ENCODE data around the gene MOB3A.

Gene MOB3A

GRCh38 chr19:2081873-2082810, 14.0 kb downstream of the MOB3A start:
- Histone ChIP-seq H3K9me3 (ENCODE audit: control insufficient read depth, low read length) (no peaks in the 10 kb centered on the region), H3K4me3 (ENCODE audit: insufficient read depth, low read depth, low read length) (no peak overlapping the region), H3K4me1 (ENCODE audit: control insufficient read depth, insufficient read depth, low read length) (no peaks in the 10 kb centered on the region), H3K27ac (ENCODE audit: insufficient read depth, low read depth, low read length, poor library complexity, severe bottlenecking) (no peak overlapping the region), H3K27me3 (ENCODE audit: control insufficient read depth, insufficient read depth, low read length, poor library complexity, severe bottlenecking) (no peaks in the 10 kb centered on the region), H3K36me3 (ENCODE audit: control insufficient read depth, insufficient read depth, low read length) (peaks cover 11% of the 10 kb centered on the region)
- WGBS, 2 experiments: 95% methylated on average over 30 of the region's 30 CpGs

- Histone ChIP-seq H3K4me1 (ENCODE audit: control insufficient read depth, insufficient read depth, low read length) (no peaks in the 10 kb centered on the region), H3K9me3 (ENCODE audit: control insufficient read depth, low read length) (no peaks in the 10 kb centered on the region)
- 92 to 95% methylated on average over 23 of the region's 23 CpGs for WGBS, 2 experiments
Observed at GRCh38 chr19:2080336-2080988, 15.7 kb downstream of the MOB3A start.

DNA sequence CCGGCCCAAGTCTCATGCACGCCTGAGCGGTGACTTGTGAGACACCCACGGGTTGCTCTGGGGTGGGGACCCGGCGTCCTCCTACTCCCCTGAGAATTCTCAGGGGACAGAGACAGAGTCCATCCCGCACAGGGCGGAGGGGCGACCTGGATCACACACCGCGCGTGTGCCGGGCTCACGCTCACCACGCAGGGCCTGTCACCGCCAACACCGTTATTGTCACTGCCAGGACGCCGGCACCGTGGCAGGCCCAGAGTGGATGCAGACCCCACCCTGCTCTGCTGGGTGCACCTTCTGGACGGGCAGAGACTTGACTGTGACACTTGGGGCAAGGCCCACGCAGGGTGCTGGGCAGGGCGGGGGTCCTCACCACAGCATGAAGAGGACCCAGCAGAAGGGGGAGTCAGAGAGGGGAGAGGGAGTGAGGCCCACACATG, 16.2 kb downstream of the MOB3A start:
- Histone ChIP-seq H3K27ac (ENCODE audit: insufficient read depth, low read depth, low read length, poor library complexity, severe bottlenecking) (no peak overlapping the region), H3K4me3 (ENCODE audit: insufficient read depth, low read depth, low read length) (no peak overlapping the region), H3K9me3 (ENCODE audit: control insufficient read depth, low read length) (no peaks in the 10 kb centered on the region), H3K27me3 (ENCODE audit: control insufficient read depth, insufficient read depth, low read length, poor library complexity, severe bottlenecking) (no peaks in the 10 kb centered on the region), H3K36me3 (ENCODE audit: control insufficient read depth, insufficient read depth, low read length) (peaks cover 19% of the 10 kb centered on the region), H3K4me1 (ENCODE audit: control insufficient read depth, insufficient read depth, low read length) (no peaks in the 10 kb centered on the region)
- 94% methylated on average over 23 of the region's 23 CpGs for WGBS, 2 experiments

More at GRCh38 chr19:2080336-2080988, 15.7 kb downstream of the MOB3A start:
- H3K4me3 ChIP-seq (ENCODE audit: insufficient read depth, low read depth, low read length): no peak overlapping the region
- peaks cover 19% of the 10 kb centered on the region for H3K36me3 ChIP-seq (ENCODE audit: control insufficient read depth, insufficient read depth, low read length)
- no peaks in the 10 kb centered on the region for H3K27me3 ChIP-seq (ENCODE audit: control insufficient read depth, insufficient read depth, low read length, poor library complexity, severe bottlenecking)
- H3K27ac ChIP-seq (ENCODE audit: insufficient read depth, low read depth, low read length, poor library complexity, severe bottlenecking): no peak overlapping the region

DNA sequence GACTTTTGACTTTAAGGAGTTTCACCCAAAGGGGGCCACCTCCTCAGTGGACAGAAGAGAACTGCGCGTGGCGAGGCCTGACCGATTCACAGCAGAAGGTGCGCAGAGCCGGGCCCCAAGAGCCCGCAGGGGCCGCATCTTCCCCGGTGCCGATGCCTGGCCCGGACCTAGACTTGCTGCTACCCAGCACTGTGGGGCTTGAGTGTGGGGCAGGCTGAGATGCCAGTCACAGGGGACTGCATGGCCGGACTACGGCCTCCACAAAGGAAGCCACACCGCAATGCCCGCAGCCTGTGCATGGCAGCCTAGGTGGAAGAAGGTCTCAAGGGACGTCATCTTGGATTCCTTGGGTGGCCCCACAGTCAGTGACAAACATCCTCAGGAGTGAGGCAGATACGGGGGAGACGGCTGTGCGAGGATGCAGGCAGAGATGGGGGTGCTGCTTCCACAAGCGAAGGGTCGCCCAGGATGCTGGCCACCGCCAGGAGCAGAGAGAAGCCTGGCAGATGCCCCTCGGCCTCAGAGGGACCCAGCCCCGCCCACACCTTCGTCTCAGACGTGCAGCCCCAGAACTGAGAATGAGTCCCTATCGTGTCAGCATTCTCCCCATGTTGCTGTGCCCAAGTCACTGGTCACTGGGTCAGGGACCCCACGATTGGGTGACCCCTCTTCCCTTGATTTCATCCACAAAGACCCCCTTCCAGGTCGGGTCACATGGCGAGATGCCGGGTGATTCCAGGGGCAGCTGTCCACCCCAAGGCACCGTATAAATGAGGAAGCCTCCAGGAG, 16.9 kb downstream of the MOB3A start:
- H3K4me3 ChIP-seq (ENCODE audit: insufficient read depth, low read depth, low read length): no peak overlapping the region
- H3K27ac ChIP-seq (ENCODE audit: insufficient read depth, low read depth, low read length, poor library complexity, severe bottlenecking): no peak overlapping the region
- 95 to 96% methylated on average over 32 of the region's 32 CpGs for WGBS, 2 experiments
- no peaks in the 10 kb centered on the region for H3K9me3 ChIP-seq (ENCODE audit: control insufficient read depth, low read length)
- H3K36me3 ChIP-seq (ENCODE audit: control insufficient read depth, insufficient read depth, low read length): peaks cover 19% of the 10 kb centered on the region
- no peaks in the 10 kb centered on the region for H3K27me3 ChIP-seq (ENCODE audit: control insufficient read depth, insufficient read depth, low read length, poor library complexity, severe bottlenecking)
- H3K4me1 ChIP-seq (ENCODE audit: control insufficient read depth, insufficient read depth, low read length): no peaks in the 10 kb centered on the region

- 96 to 97% methylated on average over 44 of the region's 44 CpGs for WGBS, 2 experiments
- Histone ChIP-seq H3K4me3 (ENCODE audit: insufficient read depth, low read depth, low read length) (no peak overlapping the region), H3K27me3 (ENCODE audit: control insufficient read depth, insufficient read depth, low read length, poor library complexity, severe bottlenecking) (no peaks in the 10 kb centered on the region), H3K27ac (ENCODE audit: insufficient read depth, low read depth, low read length, poor library complexity, severe bottlenecking) (no peak overlapping the region), H3K36me3 (ENCODE audit: control insufficient read depth, insufficient read depth, low read length) (peaks cover 21% of the 10 kb centered on the region), H3K4me1 (ENCODE audit: control insufficient read depth, insufficient read depth, low read length) (no peaks in the 10 kb centered on the region), H3K9me3 (ENCODE audit: control insufficient read depth, low read length) (no peaks in the 10 kb centered on the region)
Observed at GRCh38 chr19:2077833-2078619, 18.1 kb downstream of the MOB3A start.

DNA sequence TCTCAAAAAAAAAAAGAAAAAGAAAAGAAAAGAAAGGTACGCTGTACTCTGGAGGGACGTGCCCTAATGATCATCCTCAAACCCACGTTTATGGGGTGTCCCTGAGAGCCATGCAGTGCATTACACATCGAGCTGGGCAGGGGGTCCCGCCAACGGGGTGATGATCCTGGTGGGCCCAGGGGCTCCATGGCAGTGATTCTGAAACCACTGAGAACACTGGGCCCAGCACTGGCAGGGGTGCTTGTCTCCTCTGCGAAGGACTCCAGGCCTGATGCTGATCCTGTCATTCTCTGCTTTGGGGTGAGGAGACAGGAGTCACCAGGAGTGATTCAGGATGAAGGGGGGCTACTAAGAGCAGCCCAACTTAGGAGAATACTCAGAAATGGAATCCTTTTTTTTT, 18.7 kb downstream of the MOB3A start:
- Histone ChIP-seq H3K4me1 (ENCODE audit: control insufficient read depth, insufficient read depth, low read length) (no peaks in the 10 kb centered on the region), H3K4me3 (ENCODE audit: insufficient read depth, low read depth, low read length) (no peak overlapping the region), H3K36me3 (ENCODE audit: control insufficient read depth, insufficient read depth, low read length) (peaks cover 21% of the 10 kb centered on the region), H3K27ac (ENCODE audit: insufficient read depth, low read depth, low read length, poor library complexity, severe bottlenecking) (no peak overlapping the region), H3K27me3 (ENCODE audit: control insufficient read depth, insufficient read depth, low read length, poor library complexity, severe bottlenecking) (no peaks in the 10 kb centered on the region), H3K9me3 (ENCODE audit: control insufficient read depth, low read length) (no peaks in the 10 kb centered on the region)
- 95 to 96% methylated on average over 7 of the region's 7 CpGs for WGBS, 2 experiments

GRCh38 chr19:2076526-2076944, 19.6 kb downstream of the MOB3A start:
- peaks cover 21% of the 10 kb centered on the region for H3K36me3 ChIP-seq (ENCODE audit: control insufficient read depth, insufficient read depth, low read length)

DNA sequence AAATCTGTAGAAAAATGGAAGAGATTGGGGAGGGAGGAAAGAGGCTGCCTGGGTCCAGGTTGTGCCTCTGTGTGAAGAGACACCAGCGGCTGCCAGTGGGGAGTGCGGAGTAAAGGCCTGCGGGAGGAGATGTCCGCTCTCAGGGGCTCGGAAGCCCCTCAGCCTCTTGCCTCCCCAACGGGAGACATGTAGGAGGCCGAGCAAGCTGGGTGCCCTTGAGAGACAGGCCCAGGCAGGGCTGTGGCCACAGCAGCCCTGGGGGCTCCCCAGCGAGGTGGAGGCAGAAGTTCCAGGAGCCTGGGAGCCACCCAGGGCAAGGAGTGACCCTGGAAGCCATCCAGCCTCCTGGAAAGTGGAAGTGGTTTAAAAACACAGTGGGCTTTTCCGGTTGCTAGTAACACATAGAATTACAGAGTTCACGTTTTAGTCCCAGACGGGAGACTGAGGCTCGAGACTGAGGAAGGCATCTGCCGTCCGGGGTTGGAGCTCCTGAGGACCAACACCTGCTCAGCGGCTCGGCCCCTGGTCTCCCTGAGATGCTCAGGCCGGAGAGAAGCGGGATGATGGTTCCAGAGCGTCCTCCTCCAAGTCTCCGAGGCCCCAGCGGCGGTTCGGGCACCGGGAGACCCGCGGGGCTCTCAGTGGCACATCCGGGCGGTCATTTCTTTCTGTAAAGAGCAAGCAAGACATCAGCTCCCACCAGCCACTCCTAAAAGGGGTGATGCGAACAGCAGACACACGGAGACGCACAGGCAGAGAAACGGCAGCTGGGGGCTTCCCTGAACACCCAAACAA, 23.2 kb downstream of the MOB3A start:
- H3K36me3 ChIP-seq (ENCODE audit: control insufficient read depth, insufficient read depth, low read length): peaks cover 18% of the 10 kb centered on the region
- no peaks in the 10 kb centered on the region for H3K9me3 ChIP-seq (ENCODE audit: control insufficient read depth, low read length)
- 95 to 97% methylated on average over 32 of the region's 32 CpGs for WGBS, 2 experiments
- no peaks in the 10 kb centered on the region for H3K27me3 ChIP-seq (ENCODE audit: control insufficient read depth, insufficient read depth, low read length, poor library complexity, severe bottlenecking)
- H3K27ac ChIP-seq (ENCODE audit: insufficient read depth, low read depth, low read length, poor library complexity, severe bottlenecking): no peak overlapping the region
- no peaks in the 10 kb centered on the region for H3K4me1 ChIP-seq (ENCODE audit: control insufficient read depth, insufficient read depth, low read length)
- H3K4me3 ChIP-seq (ENCODE audit: insufficient read depth, low read depth, low read length): no peak overlapping the region

More at GRCh38 chr19:2076526-2076944, 19.6 kb downstream of the MOB3A start:
- no peak overlapping the region for H3K4me3 ChIP-seq (ENCODE audit: insufficient read depth, low read depth, low read length)
- H3K27me3 ChIP-seq (ENCODE audit: control insufficient read depth, insufficient read depth, low read length, poor library complexity, severe bottlenecking): no peaks in the 10 kb centered on the region
- H3K27ac ChIP-seq (ENCODE audit: insufficient read depth, low read depth, low read length, poor library complexity, severe bottlenecking): no peak overlapping the region
- WGBS, 2 experiments: 95 to 96% methylated on average over 32 of the region's 32 CpGs
- H3K4me1 ChIP-seq (ENCODE audit: control insufficient read depth, insufficient read depth, low read length): no peaks in the 10 kb centered on the region
- no peaks in the 10 kb centered on the region for H3K9me3 ChIP-seq (ENCODE audit: control insufficient read depth, low read length)

Data from ectodermal cell (in vitro differentiated cells).